HG03342 (cell line): ENCODE data around the gene CAVIN3.

Source experiments
- ATAC-seq: cut with Tn5 transposase; IDR thresholded peaks from one replicate; pipeline ENCODE4 v1.9.1; 2021; ENCODE audit warnings: mild to moderate bottlenecking, moderate library complexity; ENCODE audit not compliant: unreplicated experiment

The CAVIN3 gene

GRCh38 chr11:6273188-6273587, 47.1 kb downstream of the CAVIN3 start:
- ATAC-seq, result no peak

GRCh38 chr11:6271598-6271997, 48.7 kb downstream of the CAVIN3 start:
- ATAC-seq, result no peak

DNA sequence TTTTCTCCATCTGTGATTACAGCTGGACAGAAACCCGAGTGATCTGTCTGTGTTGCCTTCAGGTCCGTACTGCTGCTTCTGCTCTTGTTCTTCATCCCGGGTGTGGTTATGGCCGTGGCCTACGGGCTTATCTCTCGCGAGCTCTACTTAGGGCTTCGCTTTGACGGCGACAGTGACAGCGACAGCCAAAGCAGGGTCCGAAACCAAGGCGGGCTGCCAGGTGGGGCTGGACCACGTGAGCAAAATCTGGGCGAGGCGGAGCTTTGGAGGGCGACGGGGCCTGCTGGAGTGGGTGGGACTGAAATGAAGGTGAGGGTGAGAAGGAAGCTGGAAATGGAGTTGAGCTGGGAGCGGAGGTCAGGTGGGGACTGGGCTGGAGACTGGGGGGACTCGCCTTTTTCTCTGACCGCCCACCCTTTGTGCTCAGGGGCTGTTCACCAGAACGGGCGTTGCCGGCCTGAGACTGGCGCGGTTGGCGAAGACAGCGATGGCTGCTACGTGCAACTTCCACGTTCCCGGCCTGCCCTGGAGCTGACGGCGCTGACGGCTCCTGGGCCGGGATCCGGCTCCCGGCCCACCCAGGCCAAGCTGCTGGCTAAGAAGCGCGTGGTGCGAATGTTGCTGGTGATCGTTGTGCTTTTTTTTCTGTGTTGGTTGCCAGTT, 49.6 kb downstream of the CAVIN3 start:
- ATAC-seq, result no peak

GRCh38 chr11:6269994-6270393, 50.3 kb downstream of the CAVIN3 start:
- ATAC-seq, result no peak
